ENCODE data around the gene XRCC6. TPM values are rescaled to one million over a fixed set of nuclear protein-coding genes. Genes with fewer than 3 reads are reported as not detected.

XRCC6 gene
- total and polyA plus RNA-seq, 9 of the 15 experiments (the other 6 are each of a cell fraction or from before 2014, with no cell fraction given): 151 to 440 (median 318) TPM

DNA sequence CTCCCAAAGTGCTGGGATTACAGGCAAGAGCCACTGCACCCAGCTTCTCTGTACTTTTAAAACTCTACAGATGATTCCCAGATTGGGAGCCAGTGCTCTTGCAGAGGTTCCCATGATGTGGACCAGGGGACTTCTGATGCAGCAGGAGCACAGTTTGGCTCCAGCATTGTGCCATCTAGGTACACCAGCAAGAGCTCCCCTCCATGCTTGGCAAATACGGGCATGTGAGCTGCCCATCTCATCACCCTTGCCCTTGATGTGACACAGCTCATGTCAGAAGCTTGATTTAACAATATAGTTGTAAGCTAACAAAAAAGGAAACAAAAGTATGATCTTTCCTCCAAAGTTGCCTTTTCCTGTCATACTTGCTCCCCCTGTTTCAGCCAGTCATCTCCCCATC is 38.8 kb downstream of the XRCC6 start:
- Histone ChIP-seq H3K9ac (ENCODE audit: insufficient read depth in 1 of 2, low read depth in 2 of 2, low read length in 2 of 2) (no peak overlapping the region), H3K36me3 (ENCODE audit: control insufficient read depth, insufficient read depth, low read length) (peaks cover 89% of the 10 kb centered on the region), H3K9me1 (ENCODE audit: control insufficient read depth, insufficient read depth, low read length) (no peaks in the 10 kb centered on the region), H3K79me2 (ENCODE audit: control insufficient read depth, insufficient read depth, low read length) (no peaks in the 10 kb centered on the region), H3K4me1 (replicated peaks in 1 of 2; ENCODE audit: control insufficient read depth in 2 of 2, insufficient read depth in 2 of 2, low read length in 2 of 2) (no peaks in the 10 kb centered on the region), H3K4me2 (ENCODE audit: insufficient read depth, low read length) (no peak overlapping the region), H3K27ac (ENCODE audit: extremely low read depth, low read depth, low read length) (no peak overlapping the region), H2AFZ (ENCODE audit: low read depth, low read length) (no peak overlapping the region), H3K27me3 (ENCODE audit: control insufficient read depth in 2 of 2, insufficient read depth in 2 of 2, low read length in 2 of 2) (no peaks in the 10 kb centered on the region), H3K9me3 (replicated peaks; ENCODE audit: control insufficient read depth, insufficient read depth, low read depth, low read length) (no peaks in the 10 kb centered on the region), H3K4me3 (no peak overlapping the region), H4K20me1 (replicated peaks; ENCODE audit: control insufficient read depth, insufficient read depth, low read length) (no peaks in the 10 kb centered on the region)
- intact Hi-C loops (cut with micrococcal nuclease): no loop called here
- POLR2A ChIA-PET: interaction anchor here (1.5 kb wide), 1 partner anchor 16 kb away, joined by 3 read pairs; no protein-coding TSS in a partner anchor
- CTCF ChIA-PET (ENCODE audit: low intra/inter-chr PET ratio): no interaction called here
- no peak for ATAC-seq
- BruUV-seq (replicated peaks): no TSS peak
- TF ChIP-seq PHB (CRISPR knock-in tag; IDR thresholded peaks at IDR 0.05): no peak
- no peak for TF ChIP-seq ZNF76 (CRISPR knock-in tag; IDR thresholded peaks at IDR 0.05; ENCODE audit: borderline replicate concordance)
- no peak for TF ChIP-seq PTBP1 (IDR thresholded peaks at IDR 0.05; ENCODE audit: low read depth, low read length)
- no peak for TF ChIP-seq MAFK (IDR thresholded peaks at IDR 0.05; ENCODE audit: low read length)
- no peak for TF ChIP-seq CREM (IDR thresholded peaks at IDR 0.05; ENCODE audit: low read depth)
- TF ChIP-seq LEF1 (IDR thresholded peaks at IDR 0.05): no peak
- TF ChIP-seq PTTG1 (tag; IDR thresholded peaks at IDR 0.05; ENCODE audit: low read depth): no peak
- TF ChIP-seq THRA (IDR thresholded peaks at IDR 0.05): no peak
- no peak for TF ChIP-seq ZNF282 (CRISPR knock-in tag; IDR thresholded peaks at IDR 0.05)
- TF ChIP-seq BMI1 (IDR thresholded peaks at IDR 0.05; ENCODE audit: low read length): no peak
- no peak for TF ChIP-seq NFIX (CRISPR knock-in tag; IDR thresholded peaks at IDR 0.05; ENCODE audit: low read depth)
- TF ChIP-seq PML (IDR thresholded peaks at IDR 0.05; ENCODE audit: low read length): no peak
- TF ChIP-seq NFIC (IDR thresholded peaks at IDR 0.05): no peak
- no peak for TF ChIP-seq CCNT2 (IDR thresholded peaks at IDR 0.05; ENCODE audit: borderline replicate concordance, extremely low read depth, insufficient read length, low read depth, low read length)
- WGBS (ENCODE audit: insufficient coverage, low coverage, missing lambda C conversion rate): no CpG with 5 or more reads among the region's 1 CpG
- FAIRE-seq: no peak
- no peak for DNase-seq (ENCODE audit: extremely low read depth in 1 of 4, low spot score in 3 of 4)
- in situ Hi-C loops (cut with MboI): no loop called here

All from K562 (cell line).